GM18502 (cell line): Measurements from ENCODE around the gene TESMIN.

Source experiments
- ATAC-seq: cut with Tn5 transposase; IDR thresholded peaks from one replicate; pipeline ENCODE4 v1.9.1; 2021; ENCODE audit warnings: mild to moderate bottlenecking; ENCODE audit not compliant: unreplicated experiment, poor library complexity

The TESMIN gene

GRCh38 chr11:68714060-68714856 lies 37.1 kb downstream of the TESMIN start:
- no peak for ATAC-seq

- ATAC-seq: no peak
These were observed 40.2 kb downstream of the TESMIN start for GRCh38 chr11:68711114-68711513.

- ATAC-seq: no peak
These were observed 40.9 kb downstream of the TESMIN start for GRCh38 chr11:68710409-68710808.

- no peak for ATAC-seq
These were observed 42.3 kb downstream of the TESMIN start for GRCh38 chr11:68709062-68709461.

- no peak for ATAC-seq
These were observed 43.8 kb downstream of the TESMIN start for GRCh38 chr11:68707527-68707926.

- no peak for ATAC-seq
These were observed 46.4 kb downstream of the TESMIN start for GRCh38 chr11:68704887-68705286.

- no peak for ATAC-seq
These were observed 52.3 kb downstream of the TESMIN start for GRCh38 chr11:68698993-68699392.

- no peak for ATAC-seq
These were observed 55.8 kb downstream of the TESMIN start for GRCh38 chr11:68695531-68695930.

GRCh38 chr11:68694431-68695297 lies 56.7 kb downstream of the TESMIN start:
- ATAC-seq: no peak

- no peak for ATAC-seq
These were observed 57.8 kb downstream of the TESMIN start for GRCh38 chr11:68693484-68693882.

- ATAC-seq: no peak
These were observed 58.3 kb downstream of the TESMIN start for GRCh38 chr11:68692871-68693483.

GRCh38 chr11:68692115-68692514 lies 59.2 kb downstream of the TESMIN start:
- ATAC-seq: no peak

GRCh38 chr11:68691402-68691784 lies 59.9 kb downstream of the TESMIN start:
- ATAC-seq: no peak

- ATAC-seq: no peak
These were observed 60.5 kb downstream of the TESMIN start for GRCh38 chr11:68690671-68691401.

- no peak for ATAC-seq
These were observed 61.3 kb downstream of the TESMIN start for GRCh38 chr11:68689737-68690625.

- ATAC-seq: no peak
These were observed 62.4 kb downstream of the TESMIN start for GRCh38 chr11:68688881-68689280.

- ATAC-seq: no peak
These were observed 63.3 kb downstream of the TESMIN start for GRCh38 chr11:68687986-68688385.

- ATAC-seq: no peak
These were observed 64.0 kb downstream of the TESMIN start for GRCh38 chr11:68687311-68687710.

GRCh38 chr11:68686486-68686885 lies 64.8 kb downstream of the TESMIN start:
- ATAC-seq: no peak
